SK-N-SH treated with all-trans-retinoic acid at 6 μM for 48 hours (cell line): Measurements from ENCODE around the gene SPOCK2.

Experiments used
- ARNTL ChIP-seq: fragments of 450-650 bp; formaldehyde crosslinking; IDR thresholded peaks from 2 replicates; pipeline ENCODE4 v1.5.0; 2020; ENCODE audit warnings: low read depth, mild to moderate bottlenecking, moderate library complexity, borderline replicate concordance
- CREB5 ChIP-seq: fragments of 250-450 bp; sonication (Bioruptor Pico); IDR thresholded peaks from 2 replicates; pipeline ENCODE4 v1.5.1; 2020; ENCODE audit warnings: low read depth, mild to moderate bottlenecking, moderate library complexity
- GLIS3 ChIP-seq: fragments of 250-450 bp; sonication (Bioruptor Pico); IDR thresholded peaks from 2 replicates; pipeline ENCODE4 v1.5.0; 2020; ENCODE audit warnings: mild to moderate bottlenecking, moderate library complexity
- ISL1 ChIP-seq: fragments of 250-450 bp; sonication (Bioruptor Pico); IDR thresholded peaks from 2 replicates; pipeline ENCODE4 v2.1.2; 2022; ENCODE audit warnings: mild to moderate bottlenecking, moderate library complexity
- POU6F1 ChIP-seq: fragments of 250-450 bp; sonication (Bioruptor Pico); IDR thresholded peaks from 2 replicates; pipeline ENCODE4 v1.8.0; 2021; ENCODE audit warnings: low read depth, mild to moderate bottlenecking, moderate library complexity, borderline replicate concordance
- RARB ChIP-seq: fragments of 250-450 bp; sonication (Bioruptor Pico); IDR thresholded peaks from 2 replicates; pipeline ENCODE4 v1.8.0; 2021; ENCODE audit warnings: mild to moderate bottlenecking, moderate library complexity
- TOX ChIP-seq: fragments of 250-450 bp; sonication (Bioruptor Pico); IDR thresholded peaks from 2 replicates; pipeline ENCODE4 v1.8.0; 2021; ENCODE audit warnings: mild to moderate bottlenecking, moderate library complexity, borderline replicate concordance
- TSHZ2 ChIP-seq: fragments of 250-450 bp; sonication (Bioruptor Pico); IDR thresholded peaks from 2 replicates; pipeline ENCODE4 v1.5.0; 2020; ENCODE audit warnings: mild to moderate bottlenecking, moderate library complexity
- ZC3H10 ChIP-seq: fragments of 250-450 bp; sonication (Bioruptor Pico); IDR thresholded peaks from 2 replicates; pipeline ENCODE4 v1.5.1; 2021; ENCODE audit warnings: mild to moderate bottlenecking, moderate library complexity
- ZNF8 ChIP-seq: fragments of 450-650 bp; formaldehyde crosslinking; IDR thresholded peaks from 2 replicates; pipeline ENCODE4 v1.5.0; 2020; ENCODE audit warnings: mild to moderate bottlenecking, moderate library complexity
- TF ChIP-seq, protein P1 (sequence below): fragments of 250-450 bp; sonication (Bioruptor Pico); IDR thresholded peaks from 2 replicates; pipeline ENCODE4 v1.8.0; 2020; ENCODE audit warnings: mild to moderate bottlenecking, moderate library complexity, borderline replicate concordance

- TF ChIP-seq, protein P1, sequence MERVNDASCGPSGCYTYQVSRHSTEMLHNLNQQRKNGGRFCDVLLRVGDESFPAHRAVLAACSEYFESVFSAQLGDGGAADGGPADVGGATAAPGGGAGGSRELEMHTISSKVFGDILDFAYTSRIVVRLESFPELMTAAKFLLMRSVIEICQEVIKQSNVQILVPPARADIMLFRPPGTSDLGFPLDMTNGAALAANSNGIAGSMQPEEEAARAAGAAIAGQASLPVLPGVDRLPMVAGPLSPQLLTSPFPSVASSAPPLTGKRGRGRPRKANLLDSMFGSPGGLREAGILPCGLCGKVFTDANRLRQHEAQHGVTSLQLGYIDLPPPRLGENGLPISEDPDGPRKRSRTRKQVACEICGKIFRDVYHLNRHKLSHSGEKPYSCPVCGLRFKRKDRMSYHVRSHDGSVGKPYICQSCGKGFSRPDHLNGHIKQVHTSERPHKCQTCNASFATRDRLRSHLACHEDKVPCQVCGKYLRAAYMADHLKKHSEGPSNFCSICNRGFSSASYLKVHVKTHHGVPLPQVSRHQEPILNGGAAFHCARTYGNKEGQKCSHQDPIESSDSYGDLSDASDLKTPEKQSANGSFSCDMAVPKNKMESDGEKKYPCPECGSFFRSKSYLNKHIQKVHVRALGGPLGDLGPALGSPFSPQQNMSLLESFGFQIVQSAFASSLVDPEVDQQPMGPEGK (CRISPR knock-in tag): no peak
- TF ChIP-seq GLIS3 (CRISPR knock-in tag) (no peak), ZNF8 (CRISPR knock-in tag) (no peak), POU6F1 (CRISPR knock-in tag) (no peak), ISL1 (CRISPR knock-in tag) (no peak), ARNTL (CRISPR knock-in tag) (no peak), RARB (CRISPR knock-in tag) (no peak), TSHZ2 (CRISPR knock-in tag) (no peak), ZC3H10 (CRISPR knock-in tag) (no peak), TOX (CRISPR knock-in tag) (no peak), CREB5 (CRISPR knock-in tag) (no peak)
Measured at GRCh38 chr10:72011016-72011415, 77.3 kb downstream of the SPOCK2 start.
